Skin of body (tissue), 2 donors: ENCODE data around the gene ARL15. TPM values are rescaled to one million over a fixed set of nuclear protein-coding genes. Genes with fewer than 3 reads are reported as not detected.

Source experiments
- DNase-seq: peaks from one replicate; lab custom pipeline; 2025; lab: John Stamatoyannopoulos, UW
- total RNA-seq: library from RNA; depleted of rRNA; stranded (reverse); fragments of >200 nt; gene quantifications from one replicate; pipeline ENCODE4 v1.2.3, GENCODE V29; 2014

Gene ARL15
- total RNA-seq, 1 donor from 2014 or later, result 73.2 TPM

DNA sequence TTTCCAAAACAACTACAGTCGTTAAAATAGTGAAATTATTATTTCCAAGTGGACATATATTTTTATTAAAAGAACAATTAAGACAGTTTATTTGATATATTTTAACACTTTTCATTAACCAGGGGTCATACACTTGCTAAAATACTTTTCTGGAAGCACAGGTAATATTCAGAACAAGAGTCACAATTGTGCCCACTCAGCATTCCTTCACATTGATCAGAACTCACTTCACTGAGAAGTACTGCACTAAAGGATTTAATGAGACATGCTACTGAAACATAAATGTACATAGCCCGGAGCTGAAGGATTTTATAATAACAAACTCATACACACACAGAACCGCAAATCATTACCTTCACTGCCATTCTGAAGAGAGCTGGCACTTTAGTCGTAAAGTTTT lies 361.8 kb downstream of the ARL15 start:
- no peak for DNase-seq

GRCh38 chr5:53946405-53947100 lies 363.8 kb downstream of the ARL15 start:
- no peak for DNase-seq

DNA sequence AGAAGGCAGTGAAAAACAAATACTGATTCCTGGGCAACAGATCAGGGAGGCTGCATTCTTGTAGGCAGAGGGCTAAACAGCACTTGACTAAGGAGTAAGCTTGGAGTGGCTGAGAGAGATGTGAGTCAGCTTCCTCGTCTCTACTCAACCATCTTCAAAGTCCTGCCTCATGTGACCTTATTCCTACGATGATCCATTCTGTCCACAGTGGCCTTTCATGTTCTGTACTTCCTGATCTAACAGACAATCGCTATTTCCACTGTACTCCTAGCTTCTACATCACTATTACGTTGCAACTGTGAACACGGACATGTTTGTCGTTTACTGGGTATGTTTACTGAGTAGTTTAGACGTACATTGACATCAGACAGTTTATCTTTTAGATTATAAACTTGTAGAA lies 365.4 kb downstream of the ARL15 start:
- DNase-seq, result no peak

GRCh38 chr5:53943938-53944337 lies 366.4 kb downstream of the ARL15 start:
- no peak for DNase-seq

GRCh38 chr5:53942724-53943123 lies 367.6 kb downstream of the ARL15 start:
- peak; percentile 54 for DNase-seq

GRCh38 chr5:53940921-53941320 lies 369.5 kb downstream of the ARL15 start:
- DNase-seq, result no peak

- DNase-seq, result no peak
Observed at GRCh38 chr5:53937467-53937866, 372.9 kb downstream of the ARL15 start.

DNA sequence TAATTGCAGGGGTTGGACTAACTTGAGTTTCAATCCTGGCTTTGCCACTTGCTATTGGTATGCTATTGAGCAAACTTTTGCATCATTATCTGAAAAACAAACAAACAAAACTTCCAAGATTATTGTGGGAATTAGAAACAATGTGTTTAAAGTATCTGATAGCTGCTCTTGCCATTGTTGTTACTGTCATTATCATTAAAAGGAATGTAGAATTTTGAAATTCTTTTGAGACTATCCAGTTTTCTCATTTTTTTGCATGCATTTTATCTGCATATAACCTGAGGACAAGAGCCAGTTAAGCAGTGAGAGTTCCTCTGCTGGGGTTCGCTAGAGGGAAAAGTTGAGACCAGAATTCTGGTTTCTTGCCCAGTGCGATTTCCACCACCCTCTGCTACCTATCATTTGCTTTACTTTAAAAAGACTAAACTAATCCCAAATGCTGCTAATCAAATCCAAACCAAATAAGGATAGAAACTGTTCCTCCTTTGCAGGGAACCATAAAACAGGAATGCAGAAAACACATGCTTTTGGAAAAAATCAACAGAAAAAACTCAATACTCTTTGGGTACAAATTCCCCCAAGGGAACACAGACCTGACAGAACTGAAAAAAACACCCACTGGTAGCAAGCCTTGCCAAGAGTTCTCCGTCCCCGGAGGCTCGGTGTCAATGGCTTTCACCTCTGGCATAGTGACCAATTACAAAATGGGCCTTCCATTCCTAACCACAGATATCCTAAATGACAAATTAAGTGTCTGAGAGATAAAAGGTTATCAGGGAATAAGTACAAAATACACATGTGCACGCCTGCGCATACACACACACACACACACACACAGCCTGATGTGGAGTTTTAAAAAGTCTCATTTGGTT lies 373.7 kb downstream of the ARL15 start:
- no peak for DNase-seq

DNA sequence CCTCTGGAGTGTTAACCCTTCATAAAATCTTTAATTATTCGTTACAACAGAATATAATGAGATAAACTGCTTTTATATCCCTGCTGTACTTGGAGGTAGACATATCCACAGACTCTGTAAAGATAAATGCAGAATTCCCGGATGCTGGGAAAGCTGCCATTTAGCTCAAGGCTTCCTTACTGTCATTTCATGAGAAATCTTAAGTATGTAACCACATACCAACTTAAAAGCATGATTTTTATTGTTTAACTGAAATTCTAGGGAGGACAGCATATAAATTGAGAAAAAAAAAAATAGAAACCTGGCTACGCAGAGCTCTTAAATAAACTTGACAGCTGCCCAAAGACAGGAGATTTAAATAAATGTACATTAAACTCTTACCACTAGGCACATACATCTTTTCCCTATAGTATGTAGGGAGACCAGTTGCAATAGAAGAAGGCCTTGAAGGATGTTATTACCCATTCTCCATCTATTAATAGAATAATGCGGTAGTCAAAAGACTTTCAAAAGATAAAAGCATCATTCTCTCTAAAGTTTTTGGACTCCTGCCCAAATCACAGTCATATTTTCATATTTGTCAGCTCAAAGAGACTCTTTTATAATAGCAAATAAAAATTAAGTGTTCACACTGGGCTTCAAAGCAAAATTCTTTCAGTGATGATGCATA lies 376.1 kb downstream of the ARL15 start:
- DNase-seq, result peak; percentile 22

DNA sequence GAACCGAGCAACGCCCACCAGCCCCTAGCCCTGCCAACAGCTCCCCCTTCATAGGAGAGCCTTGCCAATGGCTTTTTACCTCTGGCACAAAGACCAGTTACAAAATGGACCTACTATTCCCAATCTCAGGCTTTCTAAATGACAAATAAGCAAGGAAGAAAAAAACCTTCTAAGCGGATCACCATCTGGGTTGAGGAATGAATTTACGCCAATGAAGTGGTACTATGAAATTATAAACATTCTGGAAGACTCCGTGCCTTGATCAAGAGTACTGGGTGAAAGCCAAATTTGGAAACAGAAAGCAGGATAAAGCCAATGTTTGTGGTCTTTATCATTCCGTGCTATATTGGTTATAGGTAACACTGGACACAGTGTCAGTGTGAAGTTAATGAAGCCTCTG lies 378.0 kb downstream of the ARL15 start:
- no peak for DNase-seq

- DNase-seq, result no peak
Observed at GRCh38 chr5:53930457-53930856, 379.9 kb downstream of the ARL15 start.

GRCh38 chr5:53929570-53929969 lies 380.8 kb downstream of the ARL15 start:
- no peak for DNase-seq

- DNase-seq, result no peak
Observed at GRCh38 chr5:53929152-53929551, 381.2 kb downstream of the ARL15 start.

DNA sequence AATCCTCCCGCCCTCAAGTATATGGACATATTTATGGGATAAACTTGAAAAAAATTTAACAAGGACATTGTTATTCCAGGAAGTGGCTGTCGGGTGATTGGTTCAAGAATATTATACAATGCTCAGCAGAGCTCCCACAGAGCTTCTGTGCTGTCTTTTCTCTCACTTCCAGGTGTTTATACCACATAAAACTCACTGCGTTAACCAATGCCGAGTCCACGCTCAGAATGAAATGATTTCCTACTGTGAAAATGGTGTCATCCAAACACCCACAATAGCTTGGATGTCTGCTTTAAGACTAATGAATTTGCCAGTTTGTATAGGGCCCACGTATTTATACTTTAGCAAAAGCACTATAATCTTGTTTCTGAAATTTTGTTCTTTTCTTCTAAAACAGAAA lies 381.7 kb downstream of the ARL15 start:
- DNase-seq, result no peak

DNA sequence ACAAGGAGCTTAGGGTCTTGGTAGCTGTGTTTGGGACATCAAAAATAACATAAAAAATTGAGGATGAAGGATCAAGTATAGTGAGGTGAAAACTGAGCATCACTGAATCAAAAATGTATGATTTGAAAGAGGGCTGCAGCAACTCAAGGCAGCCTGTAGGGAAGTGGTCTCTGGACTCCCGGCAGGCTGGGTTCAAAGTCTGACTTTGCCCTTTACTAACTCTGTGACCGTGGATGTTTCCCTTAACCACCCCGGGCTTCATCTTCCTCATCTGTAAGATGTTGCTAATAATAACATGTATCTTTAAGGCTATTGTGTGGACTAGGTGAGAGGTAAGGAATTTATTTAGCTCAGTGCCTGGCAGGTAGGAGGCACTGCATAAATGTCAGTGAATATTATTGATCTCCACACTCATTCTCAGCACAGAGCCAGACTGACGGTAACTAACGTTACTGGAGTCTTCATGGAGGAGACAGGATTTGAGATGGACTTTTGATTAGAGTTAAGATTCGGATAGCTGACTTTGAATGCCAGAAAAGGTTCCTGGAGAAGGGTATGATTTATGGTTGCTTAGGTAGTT lies 382.6 kb downstream of the ARL15 start:
- no peak for DNase-seq

- DNase-seq, result no peak
Observed at GRCh38 chr5:53926026-53926425, 384.3 kb downstream of the ARL15 start.

DNA sequence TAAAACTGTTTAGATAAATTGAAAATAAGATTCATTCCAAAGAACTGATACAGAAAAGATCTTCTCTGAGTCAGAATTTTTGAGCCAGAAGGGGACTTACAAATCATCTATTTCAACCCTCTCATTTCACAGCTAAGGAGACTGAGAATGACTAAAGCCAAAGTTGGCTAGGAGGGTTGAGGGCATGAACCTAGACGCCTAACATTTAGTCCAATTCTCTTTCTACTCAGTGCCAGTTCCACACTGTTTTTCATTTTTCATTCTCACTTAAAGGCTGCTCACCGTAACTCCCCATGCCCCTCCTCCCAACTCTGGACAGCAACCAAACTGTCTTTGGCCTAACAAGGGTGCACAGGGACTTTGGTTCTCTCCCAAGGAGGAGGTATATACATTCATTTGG lies 386.0 kb downstream of the ARL15 start:
- DNase-seq, result no peak

GRCh38 chr5:53923961-53924360 lies 386.4 kb downstream of the ARL15 start:
- DNase-seq, result no peak

DNA sequence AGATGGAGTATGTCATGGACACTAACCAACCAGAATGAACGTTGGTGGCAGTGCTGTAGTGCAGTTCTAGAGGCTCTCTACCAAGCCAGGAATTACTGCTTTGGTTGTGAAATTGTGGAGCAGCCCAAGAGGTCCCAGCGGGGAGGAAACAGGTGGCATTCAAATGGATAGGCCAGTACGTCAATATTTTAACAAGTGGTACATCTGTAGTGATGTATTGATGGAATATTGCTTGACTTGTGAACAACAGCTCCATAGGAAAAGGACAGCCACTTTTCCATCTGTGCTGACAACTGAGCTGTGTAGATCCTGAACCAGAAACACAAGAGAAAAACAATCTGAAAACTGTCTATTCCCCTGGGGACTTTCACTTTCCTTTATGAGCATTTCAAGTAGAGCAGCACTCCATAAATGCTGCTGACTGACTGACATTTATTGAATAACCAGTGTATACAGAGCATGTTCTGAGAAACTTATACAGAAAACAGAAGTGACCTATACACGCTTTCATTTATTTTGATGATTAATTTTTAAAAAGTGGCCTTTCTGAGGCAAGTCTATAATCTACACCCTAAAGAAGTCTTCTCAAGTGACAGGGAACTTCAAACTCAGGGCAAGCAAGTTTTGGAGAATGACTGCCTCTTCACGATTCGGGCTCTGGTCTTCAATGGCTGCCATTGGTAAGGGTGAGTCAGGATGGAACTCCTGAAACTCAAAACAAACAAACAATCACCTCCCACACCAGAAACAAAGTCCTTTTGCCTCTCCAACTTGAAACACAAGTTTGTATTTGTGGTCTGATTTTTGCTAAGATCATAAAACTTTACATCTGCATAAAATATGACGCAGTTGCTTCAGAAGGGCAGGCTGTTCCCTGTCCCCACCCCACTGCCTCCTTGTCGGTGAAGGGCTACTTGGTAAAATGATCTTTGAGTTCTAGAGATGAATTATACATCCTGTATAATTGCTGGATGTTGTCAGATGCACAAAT lies 387.6 kb downstream of the ARL15 start:
- DNase-seq, result no peak

DNA sequence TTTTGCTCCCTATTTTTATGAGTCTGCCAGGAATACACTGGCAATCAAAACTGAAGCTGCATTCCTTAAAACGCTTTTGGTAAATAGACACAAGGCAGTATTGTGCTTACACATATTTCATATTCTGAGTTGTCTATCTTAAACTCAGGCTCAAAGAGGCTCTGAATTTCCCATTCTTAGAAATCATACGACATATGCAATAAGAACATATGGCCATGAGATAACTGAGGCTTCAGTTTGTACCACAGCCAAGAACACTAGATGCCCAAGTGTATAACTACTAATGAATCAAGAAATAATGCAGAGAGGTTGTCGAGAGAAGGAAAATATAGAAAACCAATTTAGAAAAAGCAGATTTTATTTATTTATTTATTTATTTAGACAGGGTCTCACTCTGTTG lies 392.5 kb downstream of the ARL15 start:
- DNase-seq, result no peak

- no peak for DNase-seq
Observed at GRCh38 chr5:53917095-53917494, 393.3 kb downstream of the ARL15 start.
